Panc1 (cell line): ENCODE results near the gene NMRAL1.

Source experiments
- CTCF ChIP-seq: fragments of 450-650 bp; IDR thresholded peaks from 2 replicates; pipeline ENCODE4 v1.5.1; 2017; ENCODE audit warnings: mild to moderate bottlenecking
- POLR2AphosphoS5 ChIP-seq: IDR thresholded peaks from 2 replicates; pipeline ENCODE4 v1.6.1; 2012; ENCODE audit warnings: mild to moderate bottlenecking, low read depth, low read length, moderate library complexity
- REST ChIP-seq, 2 experiments: IDR thresholded peaks; 2 replicates each; pipeline ENCODE4 v1.6.1; 2011 to 2012; ENCODE audit warnings: low read depth in 2 of 2, control low read depth in 1 of 2, low read length in 1 of 2, mild to moderate bottlenecking in 1 of 2, moderate library complexity in 1 of 2; ENCODE audit not compliant: insufficient read depth in 1 of 2

GRCh38 chr16:4481963-4482362, 7.5 kb upstream of the NMRAL1 start:
- TF ChIP-seq CTCF (no peak), POLR2AphosphoS5 (no peak), REST (IDR thresholded peaks at IDR 0.05; ENCODE audit: insufficient read depth in 1 of 2, low read depth in 2 of 2, low read length in 1 of 2) (no peak)
